ENCODE measurements around the gene ALDH3A1. TPM values are rescaled to one million over a fixed set of nuclear protein-coding genes. Genes with fewer than 3 reads are reported as not detected.

Gene ALDH3A1
- total and polyA plus RNA-seq, 2 of the 4 experiments (the other 2 are of a cell fraction) = not detected

DNA sequence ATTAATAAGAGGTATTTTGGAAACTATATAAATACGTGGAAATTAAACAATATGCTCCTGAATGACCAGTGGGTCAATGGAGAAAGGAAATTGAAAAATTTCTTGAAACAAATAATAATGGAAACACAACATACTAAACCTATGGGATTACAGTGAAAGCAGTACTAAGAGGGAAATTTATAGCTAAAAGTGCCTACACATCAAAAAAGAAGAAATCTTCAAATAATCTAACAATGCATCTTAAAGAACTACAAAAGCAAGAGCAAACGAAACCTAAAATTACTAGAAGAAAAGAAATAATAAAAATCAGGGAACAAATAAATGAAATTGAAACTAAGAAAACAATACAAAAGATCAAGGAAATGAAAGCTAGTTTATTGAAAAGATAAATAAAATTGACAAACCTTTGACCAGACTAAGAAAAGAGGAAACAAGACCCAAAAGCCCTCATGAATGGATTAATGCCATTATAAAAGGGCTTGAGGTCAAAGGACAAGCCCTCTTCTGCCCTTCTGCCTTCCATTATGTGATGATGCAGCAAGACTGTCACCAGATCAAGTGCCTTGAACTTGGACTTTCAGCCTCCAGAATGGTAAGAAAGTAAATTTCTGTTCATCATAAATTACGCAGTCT, 43.9 kb upstream of the ALDH3A1 start:
- H3K4me2 ChIP-seq (ENCODE audit: low read depth, low read length) = no peak overlapping the region
- H3K27ac ChIP-seq (ENCODE audit: insufficient read depth, low read length) = no peak overlapping the region
- no peak overlapping the region for H3K4ac ChIP-seq (ENCODE audit: low read depth, low read length)
- H3K9me1 ChIP-seq (ENCODE audit: insufficient read depth, low read length) = no peaks in the 10 kb centered on the region
- ATAC-seq (ENCODE audit: low read depth) (no peak), DNase-seq (no peak)
- no peaks in the 10 kb centered on the region for H3K79me1 ChIP-seq (ENCODE audit: low read depth in 1 of 2, low read length in 2 of 2)
- H4K20me1 ChIP-seq (ENCODE audit: insufficient read depth, low read length) = no peaks in the 10 kb centered on the region
- ChIA-PET CTCF (interaction anchor here (0.7 kb wide), 1 partner anchor 27 kb away, joined by 3 read pairs; no protein-coding TSS in a partner anchor), POLR2A (ENCODE audit: unreplicated experiment) (no interaction called here)
- H4K5ac ChIP-seq (ENCODE audit: low read depth, low read length) = no peak overlapping the region
- H3K56ac ChIP-seq (ENCODE audit: extremely low read depth, insufficient read depth, low read length) = no peak overlapping the region
- H3K18ac ChIP-seq (ENCODE audit: low read depth, low read length) = no peak overlapping the region
- H3K27me3 ChIP-seq (ENCODE audit: control insufficient read depth, insufficient read depth, low read length) = no peaks in the 10 kb centered on the region
- no peak overlapping the region for H3K23ac ChIP-seq (ENCODE audit: low read depth, low read length)
- no peaks in the 10 kb centered on the region for H3K4me1 ChIP-seq (ENCODE audit: control insufficient read depth, insufficient read depth, low read length)
- no peak overlapping the region for H4K91ac ChIP-seq (ENCODE audit: insufficient read depth, low read depth, low read length)
- H3K14ac ChIP-seq (replicated peaks; ENCODE audit: low read depth, low read length) = no peak overlapping the region
- no peak overlapping the region for H3K4me3 ChIP-seq (ENCODE audit: insufficient read depth, low read depth, low read length)
- H3K36me3 ChIP-seq (ENCODE audit: control insufficient read depth, insufficient read depth, low read length) = peaks cover 26% of the 10 kb centered on the region
- BruUV-seq (replicated peaks) = no TSS peak
- no peak overlapping the region for H2BK15ac ChIP-seq (ENCODE audit: low read depth, low read length)
- no CpG with 5 or more reads among the region's 3 CpGs for WGBS, 2 experiments (ENCODE audit: extremely low coverage in 2 of 2, insufficient read length in 1 of 2)
- H2BK5ac ChIP-seq (ENCODE audit: low read depth, low read length, poor library complexity, severe bottlenecking) = no peak overlapping the region
- H2AK9ac ChIP-seq (replicated peaks; ENCODE audit: low read depth, low read length, poor library complexity) = no peak overlapping the region
- H3K9me3 ChIP-seq (ENCODE audit: control insufficient read depth, insufficient read depth, low read length) = peaks cover 3% of the 10 kb centered on the region; the same call in 1 of the 2 replicates
- H2BK20ac ChIP-seq (ENCODE audit: low read depth, low read length) = no peak overlapping the region
- TF ChIP-seq SMC3 (IDR thresholded peaks at IDR 0.05; ENCODE audit: low read depth, low read length) (no peak), MAFK (IDR thresholded peaks at IDR 0.05; ENCODE audit: low read depth, low read length) (peak; percentile 68)
- H2BK120ac ChIP-seq (ENCODE audit: low read depth, low read length) = no peak overlapping the region
- no peak overlapping the region for H2AFZ ChIP-seq (replicated peaks; ENCODE audit: low read length, poor library complexity)
- H2AK5ac ChIP-seq (ENCODE audit: low read depth, low read length) = no peak overlapping the region
- H4K8ac ChIP-seq (ENCODE audit: low read depth in 2 of 2, low read length in 2 of 2) = no peak overlapping the region
- dilution Hi-C loops (cut with HindIII; ENCODE audit: low sequenced_read_pairs, unreplicated experiment) = no loop called here
- no peak overlapping the region for H3K9ac ChIP-seq (ENCODE audit: low read depth, low read length)
- intact Hi-C loops (cut with micrococcal nuclease) = no loop called here
- in situ Hi-C loops (cut with MboI; ENCODE audit: low sequenced_read_pairs) = no loop called here
